Endothelial cell of umbilical vein (primary cell): ENCODE measurements around the gene OSBP2. TPM values are rescaled to one million over a fixed set of nuclear protein-coding genes. Genes with fewer than 3 reads are reported as not detected.

ENCODE experiments used
- BruUV-seq: library from RNA; stranded (reverse); fragments of 400-500 nt; replicated peaks from 2 replicates; lab custom pipeline; 2021; lab: Mats Ljungman, UMichigan
- CTCF ChIA-PET: fragments of 300-600, 350-600 bp; sonication (Branson Sonifier 250); formaldehyde crosslinking; loops from one replicate; lab custom pipeline; 2021; ENCODE audit warnings: antibody characterized with exemption, inconsistent platforms; lab: Charles Lee
- POLR2A ChIA-PET: fragments of 300-600, 350-600 bp; sonication (Branson Sonifier 250); formaldehyde crosslinking; loops from one replicate; lab custom pipeline; 2021; ENCODE audit warnings: antibody characterized with exemption, inconsistent platforms; lab: Charles Lee
- DNase-seq: peaks from one replicate; pipeline ENCODE4 v3.0.0-alpha.2; 2011; ENCODE audit warnings: low read depth, low spot score
- FAIRE-seq: peaks from 2 replicates; lab custom pipeline; 2011; peaks lifted over from hg19 to GRCh38; lab: Jason Lieb, UNC
- H2AFZ ChIP-seq: 2 replicates; pipeline ENCODE4 v1.6.0; 2012; ENCODE audit warnings: low read depth, low read length, control low read depth, inconsistent platforms
- H3K27ac ChIP-seq: 2 replicates; pipeline ENCODE4 v1.5.1; 2011; ENCODE audit warnings: low read depth, mild to moderate bottlenecking, control low read depth, low read length, moderate library complexity; ENCODE audit not compliant: insufficient read depth
- H3K27me3 ChIP-seq, 2 experiments: 2 replicates each; pipeline versions ENCODE4 v1.6.0 to v1.6.1; 2011; ENCODE audit warnings: low read length in 2 of 2, mixed read lengths in 1 of 2; ENCODE audit not compliant: control insufficient read depth in 2 of 2, insufficient read depth in 2 of 2
- H3K36me3 ChIP-seq, 2 experiments: 2 replicates in 1 of 2; 3 replicates in 1 of 2; pipeline ENCODE4 v1.5.1; 2011; ENCODE audit warnings: low read length in 2 of 2, mild to moderate bottlenecking in 1 of 2, moderate library complexity in 1 of 2; ENCODE audit not compliant: control insufficient read depth in 2 of 2, insufficient read depth in 2 of 2; ENCODE audit errors: extremely low read depth in 1 of 2
- H3K4me1 ChIP-seq: 3 replicates; pipeline ENCODE4 v1.5.1; 2011; ENCODE audit warnings: mild to moderate bottlenecking, low read length; ENCODE audit not compliant: control insufficient read depth, insufficient read depth; ENCODE audit errors: extremely low read depth
- H3K4me2 ChIP-seq: 2 replicates; pipeline ENCODE4 v1.6.1; 2011; ENCODE audit warnings: low read length, control low read depth, mixed read lengths; ENCODE audit not compliant: insufficient read depth
- H3K4me3 ChIP-seq, 3 experiments: fragments of 200-600 bp in 1 of 3; sonication (generic), shearing (Covaris generic) in 1 of 3; replicated peaks in 1 of 3; 2 replicates each; pipeline ENCODE4 v1.5.1; 2011 to 2016; ENCODE audit warnings: control low read depth in 3 of 3, low read length in 3 of 3, mild to moderate bottlenecking in 2 of 3, inconsistent platforms in 1 of 3, low read depth in 1 of 3, moderate library complexity in 1 of 3; ENCODE audit not compliant: insufficient read depth in 1 of 3
- H3K79me2 ChIP-seq: 2 replicates; pipeline ENCODE4 v1.6.0; 2012; ENCODE audit warnings: low read length, inconsistent platforms; ENCODE audit not compliant: control insufficient read depth, insufficient read depth
- H3K9ac ChIP-seq: replicated peaks from 2 replicates; pipeline ENCODE3; 2011; ENCODE audit warnings: low read length, control low read depth; ENCODE audit not compliant: insufficient read depth; ENCODE audit errors: extremely low read depth
- H3K9me1 ChIP-seq: replicated peaks from 3 replicates; pipeline ENCODE4 v1.6.0; 2011; ENCODE audit warnings: mild to moderate bottlenecking, low read length; ENCODE audit not compliant: control insufficient read depth, insufficient read depth; ENCODE audit errors: extremely low read depth
- H3K9me3 ChIP-seq: replicated peaks from 2 replicates; pipeline ENCODE4 v1.5.1; 2012; ENCODE audit warnings: low read length, inconsistent platforms; ENCODE audit not compliant: control insufficient read depth, insufficient read depth
- H4K20me1 ChIP-seq: replicated peaks from 2 replicates; pipeline ENCODE3; 2011; ENCODE audit warnings: mild to moderate bottlenecking, low read length; ENCODE audit not compliant: control insufficient read depth, insufficient read depth; ENCODE audit errors: extremely low read depth
- EZH2 ChIP-seq: IDR thresholded peaks from 2 replicates; pipeline ENCODE4 v1.6.1; 2012; ENCODE audit warnings: borderline replicate concordance, low read depth, mild to moderate bottlenecking, moderate library complexity, low read length, inconsistent platforms; ENCODE audit not compliant: severe bottlenecking
- FOS ChIP-seq: IDR thresholded peaks from 2 replicates; pipeline ENCODE4 v1.6.1; 2011; ENCODE audit warnings: mild to moderate bottlenecking, low read length, moderate library complexity, borderline replicate concordance; ENCODE audit not compliant: insufficient read depth
- GATA2 ChIP-seq: IDR thresholded peaks from 2 replicates; pipeline ENCODE4 v1.7.0; 2011; ENCODE audit warnings: low read depth, mild to moderate bottlenecking, moderate library complexity, mixed read lengths, low read length; ENCODE audit not compliant: insufficient read length, insufficient read depth
- JUN ChIP-seq: IDR thresholded peaks from 2 replicates; pipeline ENCODE4 v1.6.1; 2011; ENCODE audit warnings: borderline replicate concordance, low read depth; ENCODE audit not compliant: insufficient read length, insufficient read depth
- MYC ChIP-seq: IDR thresholded peaks from one replicate; pipeline ENCODE4 v1.6.1; 2011; ENCODE audit warnings: mild to moderate bottlenecking, low read depth, low read length
- POLR2A ChIP-seq: IDR thresholded peaks from 2 replicates; pipeline ENCODE4 v1.6.1; 2012; ENCODE audit warnings: low read depth, mild to moderate bottlenecking, control low read depth, low read length
- POLR2AphosphoS5 ChIP-seq: IDR thresholded peaks from 2 replicates; pipeline ENCODE4 v1.6.1; 2012; ENCODE audit warnings: low read depth, mild to moderate bottlenecking, control low read depth, low read length, moderate library complexity; ENCODE audit not compliant: insufficient read depth
- dilution Hi-C: fragments of 300-500 bp; cut with MboI; formaldehyde crosslinking; loops from one replicate; pipeline ENCODE4 v1.15.0; 2019; ENCODE audit warnings: low sequenced_read_pairs; ENCODE audit not compliant: extremely low pct_ligation_motif_present
- intact Hi-C: fragments of 100-400 bp; cut with micrococcal nuclease; formaldehyde crosslinking; loops from one replicate; pipeline ENCODE4 v1.10.0; 2022
- polyA plus RNA-seq, 4 experiments: library from polyadenylated mRNA; depleted of rRNA in 3 of 4; stranded (reverse) in 3 of 4; unstranded in 1 of 4; fragments of >200 nt; gene quantifications; 2 replicates each; pipeline versions ENCODE4 v1.2.1 to v1.2.3, GENCODE V29; 2011 to 2012; ENCODE audit warnings: missing spikeins in 1 of 4
- total RNA-seq: library from RNA; stranded (reverse); gene quantifications from 2 replicates; pipeline ENCODE4 v1.2.3, GENCODE V29; 2021
- TF ChIP-seq, protein P1 (sequence below): IDR thresholded peaks from 2 replicates; pipeline ENCODE4 v1.6.1; 2011; ENCODE audit not compliant: insufficient read depth, insufficient read length
- TF ChIP-seq, protein P2 (sequence below), 2 donors: IDR thresholded peaks; 1 replicate in 1 of 2; 2 replicates in 1 of 2; pipeline ENCODE4 v1.5.1; 2011; ENCODE audit warnings: low read length in 2 of 2, mild to moderate bottlenecking in 2 of 2, moderate library complexity in 2 of 2, control low read depth in 1 of 2, inconsistent platforms in 1 of 2, low read depth in 1 of 2; ENCODE audit not compliant: insufficient read depth in 1 of 2; ENCODE audit errors: extremely low read depth in 1 of 2

OSBP2 gene
- total and polyA plus RNA-seq, 2 donors (not counting 3 experiments of a cell fraction or from before 2014, with no cell fraction given): 4.1 to 7.5 TPM

DNA sequence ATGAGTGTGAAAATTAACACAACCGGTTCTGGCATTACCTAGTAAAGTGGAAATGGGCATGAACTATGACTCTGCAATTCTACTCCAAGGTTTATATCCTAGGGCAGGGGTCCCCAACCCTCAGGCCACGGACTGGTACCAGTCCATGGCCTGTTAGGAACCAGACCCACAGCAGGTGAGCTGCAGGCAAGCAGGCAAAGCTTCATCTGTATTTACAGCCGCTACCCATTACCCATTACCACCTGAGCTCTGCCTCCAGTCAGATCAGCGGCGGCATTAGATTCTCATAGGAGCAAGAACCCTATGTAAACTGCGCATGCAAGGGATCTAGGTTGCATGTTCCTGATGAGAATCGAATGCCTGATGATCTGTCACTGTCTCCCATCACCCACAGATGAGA is 224.1 kb downstream of the OSBP2 start:
- no TSS peak for BruUV-seq
- dilution Hi-C loops: no loop called here
- ChIA-PET POLR2A (no interaction called here), CTCF (interaction anchor here (1.7 to 7.6 kb wide), 6 partner anchors 9 to 284 kb away, joined by 4 to 231 read pairs (median 12); no protein-coding TSS in a partner anchor)
- TF ChIP-seq MYC: no peak
- no peak for TF ChIP-seq GATA2
- TF ChIP-seq, protein P1, sequence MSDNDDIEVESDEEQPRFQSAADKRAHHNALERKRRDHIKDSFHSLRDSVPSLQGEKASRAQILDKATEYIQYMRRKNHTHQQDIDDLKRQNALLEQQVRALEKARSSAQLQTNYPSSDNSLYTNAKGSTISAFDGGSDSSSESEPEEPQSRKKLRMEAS: no peak
- TF ChIP-seq EZH2: no peak
- TF ChIP-seq POLR2AphosphoS5: no peak
- TF ChIP-seq, protein P2, sequence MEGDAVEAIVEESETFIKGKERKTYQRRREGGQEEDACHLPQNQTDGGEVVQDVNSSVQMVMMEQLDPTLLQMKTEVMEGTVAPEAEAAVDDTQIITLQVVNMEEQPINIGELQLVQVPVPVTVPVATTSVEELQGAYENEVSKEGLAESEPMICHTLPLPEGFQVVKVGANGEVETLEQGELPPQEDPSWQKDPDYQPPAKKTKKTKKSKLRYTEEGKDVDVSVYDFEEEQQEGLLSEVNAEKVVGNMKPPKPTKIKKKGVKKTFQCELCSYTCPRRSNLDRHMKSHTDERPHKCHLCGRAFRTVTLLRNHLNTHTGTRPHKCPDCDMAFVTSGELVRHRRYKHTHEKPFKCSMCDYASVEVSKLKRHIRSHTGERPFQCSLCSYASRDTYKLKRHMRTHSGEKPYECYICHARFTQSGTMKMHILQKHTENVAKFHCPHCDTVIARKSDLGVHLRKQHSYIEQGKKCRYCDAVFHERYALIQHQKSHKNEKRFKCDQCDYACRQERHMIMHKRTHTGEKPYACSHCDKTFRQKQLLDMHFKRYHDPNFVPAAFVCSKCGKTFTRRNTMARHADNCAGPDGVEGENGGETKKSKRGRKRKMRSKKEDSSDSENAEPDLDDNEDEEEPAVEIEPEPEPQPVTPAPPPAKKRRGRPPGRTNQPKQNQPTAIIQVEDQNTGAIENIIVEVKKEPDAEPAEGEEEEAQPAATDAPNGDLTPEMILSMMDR (IDR thresholded peaks at IDR 0.05; ENCODE audit: extremely low read depth in 1 of 2, insufficient read depth in 1 of 2, low read depth in 1 of 2, low read length in 2 of 2): no peak
- TF ChIP-seq JUN: no peak
- TF ChIP-seq FOS: no peak
- TF ChIP-seq POLR2A: no peak
- no peak overlapping the region for H3K4me2 ChIP-seq
- no peak overlapping the region for H3K4me3 ChIP-seq
- DNase-seq (no peak), FAIRE-seq (no peak)
- H2AFZ ChIP-seq: no peak overlapping the region
- H3K4me1 ChIP-seq: peaks cover 13% of the 10 kb centered on the region
- H3K27me3 ChIP-seq: no peaks in the 10 kb centered on the region
- no peaks in the 10 kb centered on the region for H4K20me1 ChIP-seq
- H3K36me3 ChIP-seq: no peaks in the 10 kb centered on the region
- intact Hi-C loops: no loop called here
- H3K27ac ChIP-seq: no peak overlapping the region
- H3K9me3 ChIP-seq: no peaks in the 10 kb centered on the region
- H3K79me2 ChIP-seq: no peaks in the 10 kb centered on the region
- no peaks in the 10 kb centered on the region for H3K9me1 ChIP-seq
- no peak overlapping the region for H3K9ac ChIP-seq
